ENCODE data around the gene LRP1B. TPM values are rescaled to one million over a fixed set of nuclear protein-coding genes. Genes with fewer than 3 reads are reported as not detected.

LRP1B gene
- polyA plus RNA-seq, 2 of the 4 experiments (the other 2 are of a cell fraction): 0.03 TPM; not detected in 1

GRCh38 chr2:142153601-142154000, 22.8 kb upstream of the LRP1B start:
- POLR2A ChIA-PET: no interaction called here
- H3K4me2 ChIP-seq: no peak overlapping the region
- CTCF ChIA-PET: interaction anchor here (1.3 kb wide), 1 partner anchor 451 kb away, joined by 3 read pairs; no protein-coding TSS in a partner anchor
- no peak for DNase-seq (ENCODE audit: low read depth in 1 of 2, low spot score in 1 of 2)
- H3K4me3 ChIP-seq: no peak overlapping the region
- TF ChIP-seq PBX3 (IDR thresholded peaks at IDR 0.05) (no peak), HOXB13 (CRISPR knock-in tag; IDR thresholded peaks at IDR 0.05; ENCODE audit: low read depth) (no peak), PHF8 (IDR thresholded peaks at IDR 0.05; ENCODE audit: borderline replicate concordance, low read depth) (no peak), RNF2 (IDR thresholded peaks at IDR 0.05; ENCODE audit: borderline replicate concordance, low read depth) (no peak), ZFP36 (IDR thresholded peaks at IDR 0.05; ENCODE audit: borderline replicate concordance, partially characterized antibody) (no peak)
- no peaks in the 10 kb centered on the region for H3K4me1 ChIP-seq
- no peak for ATAC-seq
- 0% methylated on average over 1 of the region's 1 CpG for WGBS (ENCODE audit: missing lambda C conversion rate)
- no peak overlapping the region for H3K27ac ChIP-seq
- FAIRE-seq: no peak
- H3K9me3 ChIP-seq: no peaks in the 10 kb centered on the region

GRCh38 chr2:142150453-142150852, 19.6 kb upstream of the LRP1B start:
- no peak for TF ChIP-seq RCOR1 (IDR thresholded peaks at IDR 0.05; ENCODE audit: low read depth, low read length)
- no peak for TF ChIP-seq JUN (IDR thresholded peaks at IDR 0.05)
- no peak for TF ChIP-seq ZFP36 (IDR thresholded peaks at IDR 0.05; ENCODE audit: borderline replicate concordance, partially characterized antibody)
- no peak for TF ChIP-seq HOXB13 (CRISPR knock-in tag; IDR thresholded peaks at IDR 0.05; ENCODE audit: low read depth)
- TF ChIP-seq CHD2 (IDR thresholded peaks at IDR 0.05; ENCODE audit: low read length, partially characterized antibody): no peak
- no peak for TF ChIP-seq KDM5A (IDR thresholded peaks at IDR 0.05)
- TF ChIP-seq E2F6 (IDR thresholded peaks at IDR 0.05; ENCODE audit: borderline replicate concordance, low read depth): no peak
- no peak for TF ChIP-seq MAZ (IDR thresholded peaks at IDR 0.05; ENCODE audit: borderline replicate concordance, low read depth, low read length)
- no peak for TF ChIP-seq ELK1 (IDR thresholded peaks at IDR 0.05; ENCODE audit: low read depth, low read length)
- no peak for TF ChIP-seq PBX3 (IDR thresholded peaks at IDR 0.05)
- no peak for TF ChIP-seq BHLHE40 (IDR thresholded peaks at IDR 0.05; ENCODE audit: low read depth, low read length)
- no peak for TF ChIP-seq JUNB (IDR thresholded peaks at IDR 0.05)
- TF ChIP-seq TFCP2L1 (CRISPR knock-in tag; IDR thresholded peaks at IDR 0.05): no peak
- no peak for TF ChIP-seq MAX (IDR thresholded peaks at IDR 0.05)
- TF ChIP-seq FOXS1 (CRISPR knock-in tag; IDR thresholded peaks at IDR 0.05): no peak
- no peak for TF ChIP-seq SREBF2 (IDR thresholded peaks at IDR 0.05)
- no peak for TF ChIP-seq FOSL2 (IDR thresholded peaks at IDR 0.05)
- TF ChIP-seq FOSL2 (CRISPR knock-in tag; IDR thresholded peaks at IDR 0.05): no peak
- CTCF ChIA-PET: no interaction called here
- ATAC-seq (no peak), DNase-seq (ENCODE audit: low read depth in 1 of 2, low spot score in 1 of 2) (no peak), FAIRE-seq (no peak)
- H3K4me2 ChIP-seq: no peak overlapping the region
- no peak overlapping the region for H3K27ac ChIP-seq
- H3K4me1 ChIP-seq: no peaks in the 10 kb centered on the region
- 6% methylated on average over 1 of the region's 1 CpG for WGBS (ENCODE audit: missing lambda C conversion rate)
- H3K4me3 ChIP-seq: no peak overlapping the region
- H3K9me3 ChIP-seq: no peaks in the 10 kb centered on the region
- POLR2A ChIA-PET: no interaction called here

- Histone ChIP-seq H3K9me3 (no peaks in the 10 kb centered on the region), H3K4me1 (no peaks in the 10 kb centered on the region), H3K27ac (no peak overlapping the region), H3K4me2 (no peak overlapping the region), H3K4me3 (no peak overlapping the region)
- DNase-seq (ENCODE audit: low read depth in 1 of 2, low spot score in 1 of 2) (no peak), FAIRE-seq (no peak), ATAC-seq (no peak)
- TF ChIP-seq CTCF (IDR thresholded peaks at IDR 0.05) (no peak), FOXS1 (CRISPR knock-in tag; IDR thresholded peaks at IDR 0.05) (no peak), RARB (CRISPR knock-in tag; IDR thresholded peaks at IDR 0.05) (no peak), ELK1 (IDR thresholded peaks at IDR 0.05; ENCODE audit: low read depth, low read length) (no peak), ZNF302 (CRISPR knock-in tag; IDR thresholded peaks at IDR 0.05) (no peak), JUN (IDR thresholded peaks at IDR 0.05) (no peak), EP300 (IDR thresholded peaks at IDR 0.05) (no peak), CHD2 (IDR thresholded peaks at IDR 0.05; ENCODE audit: low read length, partially characterized antibody) (no peak), KDM5A (IDR thresholded peaks at IDR 0.05) (no peak), ESRRA (IDR thresholded peaks at IDR 0.05; ENCODE audit: borderline replicate concordance, low read length) (no peak)
- 6% methylated on average over 2 of the region's 2 CpGs for WGBS (ENCODE audit: missing lambda C conversion rate)
- ChIA-PET POLR2A (no interaction called here), CTCF (no interaction called here)
Measured at GRCh38 chr2:142144547-142144946, 13.7 kb upstream of the LRP1B start.

Measured in A549 (cell line).